K562 (cell line): ENCODE measurements around the gene SPATA2L. TPM values are rescaled to one million over a fixed set of nuclear protein-coding genes. Genes with fewer than 3 reads are reported as not detected.

Experiments
- ATAC-seq: fragments of 200-7000 bp; cut with Tn5 transposase; 3 replicates; pipeline ENCODE4 v1.9.1; 2020; ENCODE audit warnings: moderate library complexity
- BruUV-seq: library from RNA; stranded (reverse); fragments of 400-500 nt; replicated peaks from 2 replicates; lab custom pipeline; 2021; lab: Mats Ljungman, UMichigan
- CTCF ChIA-PET: fragments of 300-600 bp; formaldehyde crosslinking; extraction: SDS; loops from one replicate; lab custom pipeline; 2021; ENCODE audit warnings: low intra/inter-chr PET ratio; lab: Yijun Ruan, JAX
- POLR2A ChIA-PET: fragments of 300-600, 350-650 bp; sonication (Branson Sonifier 250); formaldehyde crosslinking; extraction: SDS; loops from one replicate; lab custom pipeline; 2021; ENCODE audit warnings: antibody characterized with exemption, inconsistent platforms; lab: Yijun Ruan, JAX
- DNase-seq, 4 experiments: peaks; one replicate each; pipeline versions ENCODE4 v3.0.0 to v3.0.0-alpha.2; 2011 to 2018; ENCODE audit warnings: low spot score in 3 of 4, mixed read lengths in 3 of 4; ENCODE audit errors: extremely low read depth in 1 of 4
- FAIRE-seq: peaks from 2 replicates; lab custom pipeline; 2011; peaks lifted over from hg19 to GRCh38; lab: Jason Lieb, UNC
- H2AFZ ChIP-seq: 2 replicates; pipeline ENCODE4 v1.6.0; 2011; ENCODE audit warnings: low read depth, low read length, control low read depth, inconsistent platforms
- H3K27ac ChIP-seq: fragments of 200-600 bp; 3 replicates; pipeline ENCODE4 v1.8.0; 2011; ENCODE audit warnings: low read depth, mild to moderate bottlenecking, control low read depth, inconsistent platforms, low read length, moderate library complexity, mixed read lengths; ENCODE audit errors: extremely low read depth
- H3K27me3 ChIP-seq, 2 experiments: fragments of 300-600 bp in 1 of 2; 2 replicates in 1 of 2; 3 replicates in 1 of 2; pipeline versions ENCODE4 v1.6.0 to v1.8.0; 2011; ENCODE audit warnings: inconsistent platforms in 2 of 2, low read length in 2 of 2, mild to moderate bottlenecking in 1 of 2, mixed read lengths in 1 of 2, moderate library complexity in 1 of 2; ENCODE audit not compliant: control insufficient read depth in 2 of 2, insufficient read depth in 2 of 2
- H3K36me3 ChIP-seq: fragments of 300-600 bp; 3 replicates; pipeline ENCODE4 v1.8.0; 2011; ENCODE audit warnings: mild to moderate bottlenecking, low read length, inconsistent platforms; ENCODE audit not compliant: control insufficient read depth, insufficient read depth
- H3K4me1 ChIP-seq, 2 experiments: fragments of 200-600 bp in 1 of 2; replicated peaks in 1 of 2; 2 replicates in 1 of 2; 3 replicates in 1 of 2; pipeline versions ENCODE4 v1.5.1 to v1.8.0; 2011; ENCODE audit warnings: inconsistent platforms in 2 of 2, low read length in 2 of 2, mild to moderate bottlenecking in 1 of 2, mixed read lengths in 1 of 2, moderate library complexity in 1 of 2; ENCODE audit not compliant: control insufficient read depth in 2 of 2, insufficient read depth in 2 of 2
- H3K4me2 ChIP-seq: 2 replicates; pipeline ENCODE4 v1.6.1; 2011; ENCODE audit warnings: low read length, control low read depth, inconsistent platforms, mixed read lengths; ENCODE audit not compliant: insufficient read depth
- H3K4me3 ChIP-seq: fragments of 200-600 bp; sonication (generic), shearing (Covaris generic); 2 replicates; pipeline ENCODE4 v1.5.1; 2016; ENCODE audit warnings: control low read depth, inconsistent platforms
- H3K79me2 ChIP-seq: fragments of 200-600 bp; 3 replicates; pipeline ENCODE4 v1.8.0; 2011; ENCODE audit warnings: low read length, inconsistent platforms; ENCODE audit not compliant: control insufficient read depth, insufficient read depth
- H3K9ac ChIP-seq, 2 experiments: 2 replicates each; pipeline versions ENCODE4 v1.6.0 to v1.6.1; 2011; ENCODE audit warnings: low read depth in 2 of 2, low read length in 2 of 2, control low read depth in 1 of 2, inconsistent platforms in 1 of 2, mild to moderate bottlenecking in 1 of 2, mixed read lengths in 1 of 2; ENCODE audit not compliant: insufficient read depth in 1 of 2
- H3K9me1 ChIP-seq: one replicate; pipeline ENCODE4 v1.6.0; 2011; ENCODE audit warnings: inconsistent platforms, mild to moderate bottlenecking, low read length, moderate library complexity; ENCODE audit not compliant: control insufficient read depth, insufficient read depth
- H3K9me3 ChIP-seq: replicated peaks from 2 replicates; pipeline ENCODE4 v1.5.1; 2011; ENCODE audit warnings: low read depth, low read length, inconsistent platforms; ENCODE audit not compliant: control insufficient read depth, insufficient read depth
- H4K20me1 ChIP-seq: replicated peaks from 2 replicates; pipeline ENCODE4 v1.6.1; 2011; ENCODE audit warnings: low read length, inconsistent platforms, mixed read lengths; ENCODE audit not compliant: control insufficient read depth, insufficient read depth
- BRCA1 ChIP-seq, 2 experiments: fragments of 450-650 bp in 1 of 2; sonication (generic) in 1 of 2; formaldehyde crosslinking in 1 of 2; IDR thresholded peaks; 2 replicates each; pipeline versions ENCODE4 v1.5.0 to v1.6.1; 2017 to 2020; ENCODE audit warnings: mild to moderate bottlenecking in 1 of 2, missing genetic modification reagents in 1 of 2
- RBBP5 ChIP-seq: fragments of 200-600 bp; sonication (generic); IDR thresholded peaks from 2 replicates; pipeline ENCODE4 v1.6.1; 2012; ENCODE audit warnings: borderline replicate concordance, mild to moderate bottlenecking, low read length, control low read depth, inconsistent platforms; ENCODE audit not compliant: insufficient read depth, poor library complexity, severe bottlenecking
- WGBS: fragments of 100-300 bp; shearing (Covaris generic); methylation state at CpG from one replicate; pipeline ENCODE4 v1.1.6; 2016; ENCODE audit warnings: low coverage, mixed read lengths; ENCODE audit not compliant: insufficient coverage; ENCODE audit errors: missing lambda C conversion rate; 5-methylcytosine and 5-hydroxymethylcytosine counted together
- in situ Hi-C: fragments of 300-500 bp; cut with MboI; formaldehyde crosslinking; loops from 4 replicates; pipeline ENCODE4 v1.15.0; 2018; ENCODE audit warnings: inconsistent platforms, mixed read lengths
- intact Hi-C: fragments of 100-400 bp; cut with micrococcal nuclease; formaldehyde crosslinking; loops from 2 replicates; pipeline ENCODE4 v1.14.2; 2022
- polyA plus RNA-seq, 8 experiments: library from polyadenylated mRNA; depleted of rRNA in 4 of 8; stranded (reverse) in 5 of 8; unstranded in 3 of 8; fragments of >200 nt; fragmentation: Nextera tagmentation in 2 of 8; fragmentation: Illumina TruSeq in 1 of 8; extraction: Ambion mirVana in 2 of 8; extraction: Trizol in 1 of 8; gene quantifications; 2 replicates each; pipeline versions ENCODE4 v1.2.1 to v1.2.3, GENCODE V29; 2011 to 2014; ENCODE audit warnings: inconsistent platforms in 1 of 8, missing spikeins in 1 of 8
- total RNA-seq, 7 experiments: library from RNA; depleted of rRNA in 6 of 7; stranded (reverse); fragments of >200 nt in 6 of 7; fragmentation: Illumina TruSeq in 2 of 7; extraction: Trizol in 2 of 7; gene quantifications; 2 replicates each; pipeline versions ENCODE4 v1.2.1 to v1.2.3, GENCODE V29; 2011 to 2021; ENCODE audit warnings: low replicate concordance in 1 of 7
- TF ChIP-seq, protein P1 (sequence below), 2 experiments: fragments of 450-650 bp; IDR thresholded peaks; 2 replicates each; pipeline ENCODE4 v1.6.1; 2016; ENCODE audit warnings: mild to moderate bottlenecking in 2 of 2, borderline replicate concordance in 1 of 2, low read depth in 1 of 2, moderate library complexity in 1 of 2
- TF ChIP-seq, protein P2 (sequence below): sonication (generic); formaldehyde crosslinking; IDR thresholded peaks from 2 replicates; pipeline ENCODE4 v1.8.0; 2022; ENCODE audit warnings: mild to moderate bottlenecking, missing genetic modification reagents

The SPATA2L gene
- total and polyA plus RNA-seq, 9 of the 15 experiments (the other 6 are each of a cell fraction or from before 2014, with no cell fraction given) = 0.13 to 19.2 (median 4.8) TPM; not detected in 1

DNA sequence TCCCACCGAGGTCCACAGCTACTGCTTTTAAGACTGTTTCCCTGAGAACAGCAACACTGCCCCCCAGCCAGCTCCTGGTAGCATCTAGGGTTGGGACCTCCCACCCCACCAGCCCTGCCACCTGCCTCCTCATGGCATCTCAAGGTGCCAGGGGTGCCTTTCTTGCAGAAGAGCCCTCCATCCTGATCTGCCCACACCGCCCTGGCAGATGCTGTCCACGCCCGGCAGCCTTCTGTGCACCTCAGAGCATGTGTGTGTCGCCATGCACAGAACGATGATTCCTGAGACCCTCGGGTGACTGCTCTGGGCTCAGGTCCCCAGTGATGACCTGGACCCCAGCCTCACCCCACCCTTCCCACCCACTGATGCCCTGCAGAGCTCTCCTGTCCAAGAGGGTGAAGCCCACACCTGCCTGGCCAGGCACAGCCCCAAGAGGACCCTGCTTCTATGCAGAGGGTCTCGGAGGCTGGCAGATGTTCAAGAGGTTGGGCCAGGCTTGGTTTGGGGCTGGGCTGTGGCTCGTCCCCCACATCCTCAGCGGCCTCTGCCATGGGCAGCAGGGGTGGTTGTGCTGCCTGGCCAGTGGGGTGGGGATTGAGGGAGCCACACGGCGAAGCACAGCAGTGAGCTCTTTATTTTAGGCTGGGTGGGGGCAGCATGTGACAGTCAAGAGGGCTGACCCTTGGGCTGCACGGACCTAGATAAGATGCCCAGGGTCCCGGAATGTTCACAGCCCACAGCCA lies 5.2 kb upstream of the SPATA2L start:
- ATAC-seq (no peak), FAIRE-seq (no peak), DNase-seq (no peak)
- ChIA-PET CTCF (interaction anchor here (0.7 to 1.3 kb wide), 2 partner anchors 87 to 155 kb away, joined by 5 to 9 read pairs; no protein-coding TSS in a partner anchor), POLR2A (interaction anchor here (0.7 to 4.5 kb wide), 13 partner anchors 10 to 266 kb away, joined by 3 to 45 read pairs (median 3); partner anchors contain the start of genes TCF25 and VPS9D1)
- H3K4me3 ChIP-seq = no peak overlapping the region
- peak overlapping the region; percentile 87 for H2AFZ ChIP-seq
- peaks cover 23 to 74% of the 10 kb centered on the region in 2 experiments; a peak in 4 of 5 replicates for H3K4me1 ChIP-seq
- H4K20me1 ChIP-seq = no peaks in the 10 kb centered on the region
- intact Hi-C loops = loop anchor here (1.0 to 5.0 kb wide), 3 partner anchors 46 to 155 kb away; no protein-coding TSS in a partner anchor
- WGBS = 69% methylated on average over 13 of the region's 14 CpGs
- peak overlapping the region in 1 of 2 experiments; percentile 85; a peak in 2 of 4 replicates for H3K9ac ChIP-seq
- H3K9me1 ChIP-seq = no peaks in the 10 kb centered on the region
- in situ Hi-C loops = no loop called here
- no peaks in the 10 kb centered on the region for H3K27me3 ChIP-seq
- no peaks in the 10 kb centered on the region for H3K9me3 ChIP-seq
- peak overlapping the region; percentile 71; the same call in 1 of the 2 replicates for H3K4me2 ChIP-seq
- no TSS peak for BruUV-seq
- TF ChIP-seq, protein P1, sequence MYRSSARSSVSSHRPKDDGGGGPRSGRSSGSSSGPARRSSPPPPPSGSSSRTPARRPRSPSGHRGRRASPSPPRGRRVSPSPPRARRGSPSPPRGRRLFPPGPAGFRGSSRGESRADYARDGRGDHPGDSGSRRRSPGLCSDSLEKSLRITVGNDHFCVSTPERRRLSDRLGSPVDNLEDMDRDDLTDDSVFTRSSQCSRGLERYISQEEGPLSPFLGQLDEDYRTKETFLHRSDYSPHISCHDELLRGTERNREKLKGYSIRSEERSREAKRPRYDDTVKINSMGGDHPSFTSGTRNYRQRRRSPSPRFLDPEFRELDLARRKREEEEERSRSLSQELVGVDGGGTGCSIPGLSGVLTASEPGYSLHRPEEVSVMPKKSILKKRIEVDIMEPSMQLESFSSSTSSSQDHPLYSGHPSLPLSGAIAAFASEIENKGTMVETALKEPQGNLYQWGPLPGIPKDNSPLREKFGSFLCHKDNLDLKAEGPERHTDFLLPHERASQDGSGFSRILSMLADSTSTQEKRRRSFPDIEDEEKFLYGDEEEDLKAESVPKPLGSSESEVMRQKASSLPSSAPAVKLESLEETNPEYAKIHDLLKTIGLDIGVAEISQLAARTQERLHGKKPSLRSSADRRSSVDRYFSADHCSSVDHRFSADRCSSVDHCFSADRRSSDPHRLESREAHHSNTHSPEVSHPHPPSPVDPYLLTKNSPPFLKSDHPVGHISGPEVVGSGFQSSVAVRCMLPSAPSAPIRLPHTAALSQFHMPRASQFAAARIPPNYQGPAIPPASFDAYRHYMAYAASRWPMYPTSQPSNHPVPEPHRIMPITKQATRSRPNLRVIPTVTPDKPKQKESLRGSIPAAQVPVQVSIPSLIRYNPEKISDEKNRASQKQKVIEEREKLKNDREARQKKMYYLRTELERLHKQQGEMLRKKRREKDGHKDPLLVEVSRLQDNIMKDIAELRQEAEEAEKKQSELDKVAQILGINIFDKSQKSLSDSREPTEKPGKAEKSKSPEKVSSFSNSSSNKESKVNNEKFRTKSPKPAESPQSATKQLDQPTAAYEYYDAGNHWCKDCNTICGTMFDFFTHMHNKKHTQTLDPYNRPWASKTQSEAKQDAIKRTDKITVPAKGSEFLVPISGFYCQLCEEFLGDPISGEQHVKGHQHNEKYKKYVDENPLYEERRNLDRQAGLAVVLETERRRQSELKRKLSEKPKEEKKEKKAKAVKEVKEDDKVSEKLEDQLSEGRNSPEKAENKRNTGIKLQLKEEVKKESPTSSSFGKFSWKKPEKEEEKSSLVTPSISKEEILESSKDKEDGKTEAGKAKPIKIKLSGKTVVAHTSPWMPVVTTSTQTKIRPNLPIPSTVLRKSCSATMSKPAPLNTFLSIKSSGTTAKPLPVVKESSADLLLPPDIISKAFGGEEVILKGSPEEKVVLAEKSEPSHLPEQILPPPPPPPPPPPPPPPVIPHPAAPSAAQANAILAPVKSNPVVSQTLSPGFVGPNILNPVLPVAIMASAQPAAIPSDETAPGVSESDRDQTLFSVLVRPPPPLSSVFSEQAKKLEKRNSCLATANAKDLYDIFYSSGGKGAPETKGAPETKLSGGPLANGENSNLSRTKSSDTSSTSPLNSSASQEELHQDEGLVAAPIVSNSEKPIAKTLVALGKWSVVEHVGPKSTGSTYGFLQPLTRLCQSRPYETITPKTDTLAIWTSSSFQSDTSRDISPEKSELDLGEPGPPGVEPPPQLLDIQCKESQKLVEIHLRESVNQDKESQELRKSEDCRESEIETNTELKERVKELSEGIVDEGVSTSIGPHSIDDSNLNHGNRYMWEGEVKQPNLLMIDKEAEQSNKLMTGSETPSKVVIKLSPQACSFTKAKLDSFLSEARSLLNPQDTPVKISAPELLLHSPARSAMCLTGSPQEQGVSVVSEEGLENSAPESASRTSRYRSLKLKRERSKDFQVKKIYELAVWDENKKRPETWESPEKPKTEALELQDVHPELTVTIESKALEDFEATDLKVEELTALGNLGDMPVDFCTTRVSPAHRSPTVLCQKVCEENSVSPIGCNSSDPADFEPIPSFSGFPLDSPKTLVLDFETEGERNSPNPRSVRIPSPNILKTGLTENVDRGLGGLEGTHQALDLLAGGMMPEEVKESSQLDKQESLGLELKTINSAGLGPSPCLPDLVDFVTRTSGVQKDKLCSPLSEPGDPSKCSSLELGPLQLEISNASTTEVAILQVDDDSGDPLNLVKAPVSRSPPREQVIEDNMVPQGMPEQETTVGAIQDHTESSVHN (IDR thresholded peaks at IDR 0.05; ENCODE audit: borderline replicate concordance in 1 of 2, low read depth in 1 of 2) = no peak
- TF ChIP-seq BRCA1 (IDR thresholded peaks at IDR 0.05) (no peak), BRCA1 (CRISPR knock-in tag; IDR thresholded peaks at IDR 0.05) (0 out of 2 replicates have a peak, but pooled peaks have one; percentile 21), RBBP5 (peak; percentile 17)
- TF ChIP-seq, protein P2, sequence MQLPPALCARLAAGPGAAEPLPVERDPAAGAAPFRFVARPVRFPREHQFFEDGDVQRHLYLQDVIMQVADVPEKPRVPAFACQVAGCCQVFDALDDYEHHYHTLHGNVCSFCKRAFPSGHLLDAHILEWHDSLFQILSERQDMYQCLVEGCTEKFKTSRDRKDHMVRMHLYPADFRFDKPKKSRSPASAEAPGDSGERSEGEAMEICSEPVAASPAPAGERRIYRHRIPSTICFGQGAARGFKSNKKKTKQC = no peak
- no peaks in the 10 kb centered on the region for H3K36me3 ChIP-seq
- peaks cover under 1% of the 10 kb centered on the region; the same call in 2 of the 3 replicates for H3K79me2 ChIP-seq
- no peak overlapping the region for H3K27ac ChIP-seq
